WTC11 (cell line): ENCODE results near the gene MAN1B1.

Source experiments
- CREM ChIP-seq: sonication (generic); formaldehyde crosslinking; IDR thresholded peaks from 2 replicates; pipeline ENCODE4 v1.8.1; 2022; ENCODE audit warnings: mild to moderate bottlenecking, missing genetic modification reagents, moderate library complexity
- CTCF ChIP-seq: fragments of 200-600 bp; IDR thresholded peaks from 2 replicates; pipeline ENCODE4 v1.8.0; 2022; ENCODE audit warnings: antibody characterized with exemption
- E2F4 ChIP-seq: sonication (generic); formaldehyde crosslinking; IDR thresholded peaks from 2 replicates; pipeline ENCODE4 v1.8.1; 2022; ENCODE audit warnings: low read depth, mild to moderate bottlenecking, moderate library complexity, missing genetic modification reagents, borderline replicate concordance
- E2F5 ChIP-seq: sonication (generic); formaldehyde crosslinking; IDR thresholded peaks from 2 replicates; pipeline ENCODE4 v1.8.1; 2022; ENCODE audit warnings: mild to moderate bottlenecking, moderate library complexity, missing genetic modification reagents
- GTF2I ChIP-seq: fragments of 250-450 bp; sonication (Bioruptor Pico); conservative IDR thresholded peaks from 2 replicates; pipeline ENCODE4 v1.4.0; 2021; ENCODE audit warnings: mild to moderate bottlenecking
- NFE2L1 ChIP-seq: sonication (generic); formaldehyde crosslinking; IDR thresholded peaks from 2 replicates; pipeline ENCODE4 v1.8.1; 2023; ENCODE audit warnings: missing genetic modification reagents
- NFYB ChIP-seq: sonication (generic); formaldehyde crosslinking; conservative IDR thresholded peaks from 2 replicates; pipeline ENCODE4 v1.8.0; 2022; ENCODE audit warnings: low read depth, missing genetic modification reagents
- RORB ChIP-seq: fragments of 250-450 bp; sonication (Bioruptor Pico); IDR thresholded peaks from 2 replicates; pipeline ENCODE4 v1.9.0; 2021; ENCODE audit warnings: mild to moderate bottlenecking
- SP1 ChIP-seq: sonication (generic); formaldehyde crosslinking; conservative IDR thresholded peaks from 2 replicates; pipeline ENCODE4 v1.8.1; 2022; ENCODE audit warnings: missing genetic modification reagents
- TP53 ChIP-seq: sonication (generic); formaldehyde crosslinking; IDR thresholded peaks from 2 replicates; pipeline ENCODE4 v1.8.1; 2023; ENCODE audit warnings: mild to moderate bottlenecking, missing genetic modification reagents
- ZNF121 ChIP-seq: sonication (generic); formaldehyde crosslinking; IDR thresholded peaks from 2 replicates; pipeline ENCODE4 v1.8.0; 2023; ENCODE audit warnings: missing genetic modification reagents

- TF ChIP-seq TP53 (CRISPR knock-in tag) (no peak), ZNF121 (CRISPR knock-in tag) (no peak), RORB (CRISPR knock-in tag) (no peak), NFE2L1 (CRISPR knock-in tag) (no peak), GTF2I (CRISPR knock-in tag) (no peak), CTCF (no peak), E2F4 (CRISPR knock-in tag) (no peak), CREM (CRISPR knock-in tag) (no peak), NFYB (no peak), SP1 (CRISPR knock-in tag) (no peak), E2F5 (no peak)
These were observed 30.5 kb downstream of the MAN1B1 start for GRCh38 chr9:137117269-137117731.
